ENCODE measurements around the gene DAAM2.

- TF ChIP-seq CTCF (conservative IDR thresholded peaks at IDR 0.05; ENCODE audit: low read length), result no peak
- no peak for TF ChIP-seq EZH2phosphoT487 (IDR thresholded peaks at IDR 0.05; ENCODE audit: borderline replicate concordance)
Observed at GRCh38 chr6:39911513-39912125, 119.4 kb downstream of the DAAM2 start.

All from Loucy (cell line).